GM06990 (cell line): ENCODE data around the gene COL25A1.

Experiments used
- DNase-seq: peaks from one replicate; pipeline ENCODE4 v3.0.0-alpha.2; 2011; ENCODE audit not compliant: insufficient read length; ENCODE audit errors: extremely low read depth
- H3K27me3 ChIP-seq: replicated peaks from 2 replicates; pipeline ENCODE4 v1.6.0; 2011; ENCODE audit warnings: low read length; ENCODE audit not compliant: control insufficient read depth, insufficient read depth
- H3K36me3 ChIP-seq: 2 replicates; pipeline ENCODE4 v1.5.1; 2011; ENCODE audit warnings: low read length; ENCODE audit not compliant: control insufficient read depth, insufficient read depth
- H3K4me3 ChIP-seq: replicated peaks from 2 replicates; pipeline ENCODE4 v1.5.1; 2011; ENCODE audit warnings: low read depth, mild to moderate bottlenecking, control low read depth, low read length
- CTCF ChIP-seq: IDR thresholded peaks from 2 replicates; pipeline ENCODE4 v1.5.1; 2011; ENCODE audit warnings: low read length, control low read depth, mild to moderate bottlenecking, inconsistent platforms; ENCODE audit not compliant: insufficient read depth, poor library complexity, severe bottlenecking

The COL25A1 gene

GRCh38 chr4:108786351-108786750, 516.1 kb downstream of the COL25A1 start:
- DNase-seq = no peak

GRCh38 chr4:108783665-108784463, 518.6 kb downstream of the COL25A1 start:
- no peak for TF ChIP-seq CTCF
- no peak overlapping the region for H3K4me3 ChIP-seq
- H3K36me3 ChIP-seq = no peaks in the 10 kb centered on the region
- H3K27me3 ChIP-seq = no peaks in the 10 kb centered on the region
- DNase-seq = no peak

More at GRCh38 chr4:108786351-108786750, 516.1 kb downstream of the COL25A1 start:
- Histone ChIP-seq H3K4me3 (no peak overlapping the region), H3K27me3 (no peaks in the 10 kb centered on the region), H3K36me3 (no peaks in the 10 kb centered on the region)
- TF ChIP-seq CTCF = no peak

- Histone ChIP-seq H3K4me3 (no peak overlapping the region), H3K36me3 (no peaks in the 10 kb centered on the region), H3K27me3 (no peaks in the 10 kb centered on the region)
- no peak for TF ChIP-seq CTCF
- no peak for DNase-seq
Measured at GRCh38 chr4:108779958-108780357, 522.5 kb downstream of the COL25A1 start.

GRCh38 chr4:108777388-108777787, 525.1 kb downstream of the COL25A1 start:
- DNase-seq = no peak
- no peaks in the 10 kb centered on the region for H3K36me3 ChIP-seq
- peaks cover 1% of the 10 kb centered on the region; the same call in 1 of the 2 replicates for H3K27me3 ChIP-seq
- no peak for TF ChIP-seq CTCF
- H3K4me3 ChIP-seq = no peak overlapping the region

- TF ChIP-seq CTCF = no peak
- H3K27me3 ChIP-seq = peaks cover 1% of the 10 kb centered on the region; the same call in 1 of the 2 replicates
- no peak overlapping the region for H3K4me3 ChIP-seq
- H3K36me3 ChIP-seq = no peaks in the 10 kb centered on the region
- DNase-seq = no peak
Measured at GRCh38 chr4:108775921-108776320, 526.5 kb downstream of the COL25A1 start.
